PC-9 (cell line): ENCODE data around the gene SDK2. TPM values are rescaled to one million over a fixed set of nuclear protein-coding genes. Genes with fewer than 3 reads are reported as not detected.

Source experiments
- BruUV-seq: library from RNA; stranded (reverse); fragments of 400-500 nt; replicated peaks from 2 replicates; lab custom pipeline; 2021; lab: Mats Ljungman, UMichigan
- CTCF ChIA-PET: fragments of 300-600 bp; sonication (Branson Sonifier 250); formaldehyde crosslinking; loops from one replicate; lab custom pipeline; 2022; ENCODE audit warnings: antibody characterized with exemption; lab: Charles Lee
- POLR2A ChIA-PET: fragments of 300-600 bp; sonication (Branson Sonifier 250); formaldehyde crosslinking; loops from one replicate; lab custom pipeline; 2022; ENCODE audit warnings: antibody characterized with exemption; ENCODE audit not compliant: unreplicated experiment; lab: Charles Lee
- DNase-seq, 2 experiments: peaks; one replicate each; pipeline versions ENCODE4 v3.0.0 to v3.0.0-alpha.2; 2015 to 2022; ENCODE audit warnings: mixed read lengths in 1 of 2
- H2AFZ ChIP-seq: fragments of 200-600 bp; sonication (generic); 2 replicates; pipeline ENCODE4 v1.8.1; 2017; ENCODE audit warnings: antibody characterized with exemption
- H3F3A ChIP-seq: fragments of 200-600 bp; sonication (generic); 2 replicates; pipeline ENCODE4 v1.8.1; 2017; ENCODE audit warnings: antibody characterized with exemption, mild to moderate bottlenecking, low read depth; ENCODE audit not compliant: insufficient read depth
- H3K27ac ChIP-seq: fragments of 200-600 bp; sonication (generic); 2 replicates; pipeline ENCODE4 v1.6.1; 2016; ENCODE audit warnings: mixed run types
- H3K27me3 ChIP-seq: fragments of 200-600 bp; sonication (generic); 2 replicates; pipeline ENCODE4 v1.6.1; 2016; ENCODE audit warnings: low read depth, mixed run types; ENCODE audit not compliant: insufficient read depth
- H3K36me3 ChIP-seq: fragments of 200-600 bp; sonication (generic); 2 replicates; pipeline ENCODE4 v1.6.1; 2016; ENCODE audit warnings: low read depth, mixed run types
- H3K4me1 ChIP-seq: fragments of 200-600 bp; sonication (generic); replicated peaks from 2 replicates; pipeline ENCODE4 v1.6.1; 2016; ENCODE audit warnings: mixed run types; ENCODE audit not compliant: insufficient read depth
- H3K4me2 ChIP-seq: fragments of 200-600 bp; sonication (generic); 2 replicates; pipeline ENCODE4 v1.6.1; 2017; ENCODE audit warnings: mixed run types
- H3K4me3 ChIP-seq: fragments of 200-600 bp; sonication (generic); 2 replicates; pipeline ENCODE4 v1.6.1; 2016; ENCODE audit warnings: mixed run types
- H3K79me2 ChIP-seq: fragments of 200-600 bp; sonication (generic); 2 replicates; pipeline ENCODE4 v1.6.1; 2017; ENCODE audit warnings: low read depth, mixed run types
- H3K9me2 ChIP-seq: fragments of 200-600 bp; sonication (generic); 2 replicates; pipeline ENCODE4 v1.8.1; 2017; ENCODE audit warnings: mild to moderate bottlenecking; ENCODE audit not compliant: insufficient read depth
- H3K9me3 ChIP-seq: fragments of 200-600 bp; sonication (generic); 2 replicates; pipeline ENCODE4 v1.8.1; 2016; ENCODE audit warnings: low read depth; ENCODE audit not compliant: insufficient read depth
- H4K20me1 ChIP-seq: fragments of 200-600 bp; sonication (generic); 2 replicates; pipeline ENCODE4 v1.8.1; 2017; ENCODE audit not compliant: insufficient read depth
- CTCF ChIP-seq: fragments of 200-600 bp; sonication (generic); conservative IDR thresholded peaks from 2 replicates; pipeline ENCODE4 v1.6.1; 2017; ENCODE audit warnings: mixed run types, antibody characterized with exemption, mild to moderate bottlenecking, moderate library complexity
- EZH2 ChIP-seq: fragments of 200-600 bp; sonication (generic); IDR thresholded peaks from 2 replicates; pipeline ENCODE4 v1.8.0; 2017; ENCODE audit warnings: antibody characterized with exemption, low read depth
- intact Hi-C: fragments of 100-400 bp; cut with micrococcal nuclease; formaldehyde crosslinking; loops from one replicate; pipeline ENCODE4 v1.10.0; 2022; ENCODE audit not compliant: unreplicated experiment
- total RNA-seq: library from RNA; stranded (reverse); gene quantifications from 2 replicates; pipeline ENCODE4 v1.2.3, GENCODE V29; 2021

SDK2 gene
- total RNA-seq, 1 experiment from 2014 or later: 0.04 TPM

GRCh38 chr17:73541561-73541981 is 102.7 kb downstream of the SDK2 start:
- CTCF ChIA-PET: interaction anchor here (0.5 to 0.6 kb wide), 2 partner anchors 51 to 315 kb away, joined by 3 read pairs; no protein-coding TSS in a partner anchor
- no peak overlapping the region for H3K27ac ChIP-seq
- H3K9me2 ChIP-seq: no peaks in the 10 kb centered on the region
- TF ChIP-seq EZH2: no peak
- no peak for TF ChIP-seq CTCF
- no peaks in the 10 kb centered on the region for H4K20me1 ChIP-seq
- no peaks in the 10 kb centered on the region for H3F3A ChIP-seq
- no peak overlapping the region for H2AFZ ChIP-seq
- POLR2A ChIA-PET: no interaction called here
- BruUV-seq: no TSS peak
- H3K4me3 ChIP-seq: no peak overlapping the region
- peaks cover 98% of the 10 kb centered on the region for H3K27me3 ChIP-seq
- H3K4me2 ChIP-seq: no peak overlapping the region
- no peaks in the 10 kb centered on the region for H3K36me3 ChIP-seq
- intact Hi-C loops: no loop called here
- H3K79me2 ChIP-seq: no peaks in the 10 kb centered on the region
- H3K9me3 ChIP-seq: no peaks in the 10 kb centered on the region
- H3K4me1 ChIP-seq: no peaks in the 10 kb centered on the region
- no peak for DNase-seq

DNA sequence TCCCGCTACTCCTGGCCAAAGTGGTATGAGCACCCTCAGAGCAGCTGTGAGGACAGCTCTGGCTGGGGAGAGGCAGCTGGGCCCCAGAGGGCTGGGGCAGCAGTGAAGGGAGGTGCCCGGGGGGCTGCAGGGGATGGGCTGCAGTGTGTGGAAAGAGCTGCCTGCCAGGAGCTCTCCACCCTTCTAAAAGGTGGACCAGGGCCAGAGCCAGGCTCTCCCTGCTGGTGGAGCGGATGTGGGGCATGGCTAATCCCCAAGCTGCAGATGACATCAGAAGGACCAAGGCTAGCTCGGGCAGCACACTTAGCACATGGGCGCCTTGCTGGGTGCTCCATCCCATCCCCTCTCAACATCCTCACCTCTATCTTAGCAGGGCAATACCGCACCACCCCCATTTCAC is 103.1 kb downstream of the SDK2 start:
- intact Hi-C loops: no loop called here
- BruUV-seq: no TSS peak
- Histone ChIP-seq H3K27me3 (peaks cover 98% of the 10 kb centered on the region), H3K4me2 (no peak overlapping the region), H3K4me1 (no peaks in the 10 kb centered on the region), H3K9me3 (no peaks in the 10 kb centered on the region), H3K79me2 (no peaks in the 10 kb centered on the region), H3K27ac (no peak overlapping the region), H3K9me2 (no peaks in the 10 kb centered on the region), H3F3A (no peaks in the 10 kb centered on the region), H2AFZ (no peak overlapping the region), H3K4me3 (no peak overlapping the region), H3K36me3 (no peaks in the 10 kb centered on the region), H4K20me1 (no peaks in the 10 kb centered on the region)
- ChIA-PET CTCF (interaction anchor here (0.5 kb wide), 1 partner anchor 52 kb away, joined by 3 read pairs; no protein-coding TSS in a partner anchor), POLR2A (no interaction called here)
- TF ChIP-seq EZH2: no peak
- no peak for TF ChIP-seq CTCF
- no peak for DNase-seq

- Histone ChIP-seq H3K9me3 (no peaks in the 10 kb centered on the region), H2AFZ (no peak overlapping the region), H3K36me3 (no peaks in the 10 kb centered on the region), H3K27me3 (peaks cover 98% of the 10 kb centered on the region), H3K79me2 (no peaks in the 10 kb centered on the region), H3K4me1 (no peaks in the 10 kb centered on the region), H3K4me3 (no peak overlapping the region), H3K4me2 (no peak overlapping the region), H3K9me2 (no peaks in the 10 kb centered on the region), H4K20me1 (no peaks in the 10 kb centered on the region; the same call in 1 of the 2 replicates), H3F3A (no peaks in the 10 kb centered on the region), H3K27ac (no peak overlapping the region)
- POLR2A ChIA-PET: no interaction called here
- no TSS peak for BruUV-seq
- no peak for DNase-seq
- intact Hi-C loops: no loop called here
- TF ChIP-seq EZH2 (no peak), CTCF (no peak)
- CTCF ChIA-PET: no interaction called here
These were observed 105.1 kb downstream of the SDK2 start for GRCh38 chr17:73539166-73539565.
